IPS DF 4.7 (cell line): ENCODE results near the gene CCDC142.

Experiments
- DNase-seq: peaks from one replicate; pipeline ENCODE4 v3.0.0-alpha.2; 2013; ENCODE audit warnings: low spot score; ENCODE audit errors: extremely low read depth

CCDC142 gene

GRCh38 chr2:74514368-74515270, 31.8 kb upstream of the CCDC142 start, which contains the start of gene TLX2:
Gene TLX2, plus strand, starts transcription at chr2:74514450. Its CDS starts 357 bp downstream, at chr2:74514807.
- DNase-seq: no peak

- no peak for DNase-seq
Measured at GRCh38 chr2:74513605-74514367, 31.0 kb upstream of the CCDC142 start.

- DNase-seq: no peak
Measured at GRCh38 chr2:74512744-74513604, 30.2 kb upstream of the CCDC142 start.

- no peak for DNase-seq
Measured at GRCh38 chr2:74511104-74511989, 28.5 kb upstream of the CCDC142 start.

GRCh38 chr2:74510272-74510671, 27.5 kb upstream of the CCDC142 start:
- DNase-seq: no peak

- no peak for DNase-seq
Measured at GRCh38 chr2:74507926-74508520, 25.2 kb upstream of the CCDC142 start.

- DNase-seq: peak; percentile 98
Measured at GRCh38 chr2:74507145-74507925, 24.5 kb upstream of the CCDC142 start, which contains the start of gene PCGF1. Gene PCGF1, minus strand, starts transcription at chr2:74507695. Its CDS starts 27 bp downstream, at chr2:74507668.

- no peak for DNase-seq
Measured at GRCh38 chr2:74505448-74506246, 22.8 kb upstream of the CCDC142 start.

- no peak for DNase-seq
Measured at GRCh38 chr2:74504591-74504990, 21.8 kb upstream of the CCDC142 start.

GRCh38 chr2:74503506-74504475, 21.0 kb upstream of the CCDC142 start:
- DNase-seq: no peak

- DNase-seq: no peak
Measured at GRCh38 chr2:74502720-74503505, 20.1 kb upstream of the CCDC142 start.

GRCh38 chr2:74502147-74502719, 19.4 kb upstream of the CCDC142 start:
- DNase-seq: no peak

- DNase-seq: no peak
Measured at GRCh38 chr2:74501335-74502071, 18.7 kb upstream of the CCDC142 start.

GRCh38 chr2:74500578-74500946, 17.8 kb upstream of the CCDC142 start:
- no peak for DNase-seq

GRCh38 chr2:74499940-74500577, 17.3 kb upstream of the CCDC142 start:
- no peak for DNase-seq
